Loucy (cell line): ENCODE results near the gene HSPA12B.

ENCODE experiments used
- H2AFZ ChIP-seq: fragments of 200-600 bp; sonication (generic); 2 replicates; pipeline ENCODE4 v1.6.0; 2016; ENCODE audit warnings: antibody characterized with exemption, mild to moderate bottlenecking, low read length, moderate library complexity
- H3F3A ChIP-seq: fragments of 200-600 bp; 2 replicates; pipeline ENCODE4 v1.6.0; 2016; ENCODE audit warnings: antibody characterized with exemption, low read depth, mild to moderate bottlenecking
- H3K27me3 ChIP-seq: fragments of 200-600 bp; sonication (generic); 2 replicates; pipeline ENCODE4 v1.6.1; 2014; ENCODE audit warnings: low read length, mild to moderate bottlenecking; ENCODE audit not compliant: insufficient read depth, poor library complexity, severe bottlenecking
- H3K36me3 ChIP-seq: fragments of 200-600 bp; sonication (generic); 2 replicates; pipeline ENCODE4 v1.6.1; 2016; ENCODE audit warnings: low read length; ENCODE audit not compliant: insufficient read depth
- H3K4me1 ChIP-seq: fragments of 200-600 bp; sonication (generic); 2 replicates; pipeline ENCODE4 v1.5.1; 2014; ENCODE audit warnings: low read length, mild to moderate bottlenecking; ENCODE audit not compliant: insufficient read depth, poor library complexity, severe bottlenecking
- H3K4me2 ChIP-seq: fragments of 200-600 bp; sonication (generic); 2 replicates; pipeline ENCODE4 v1.6.0; 2014; ENCODE audit warnings: antibody characterized with exemption, low read length, low read depth, mild to moderate bottlenecking; ENCODE audit not compliant: poor library complexity, severe bottlenecking
- H3K4me3 ChIP-seq: fragments of 200-600 bp; sonication (generic); 2 replicates; pipeline ENCODE4 v1.5.1; 2014; ENCODE audit warnings: low read length, mild to moderate bottlenecking, mixed read lengths; ENCODE audit not compliant: poor library complexity, severe bottlenecking
- H3K79me2 ChIP-seq: fragments of 200-600 bp; sonication (generic); 2 replicates; pipeline ENCODE4 v1.6.1; 2014; ENCODE audit warnings: low read length; ENCODE audit not compliant: insufficient read depth
- H3K9ac ChIP-seq: fragments of 200-600 bp; sonication (generic); 2 replicates; pipeline ENCODE4 v1.6.0; 2014; ENCODE audit warnings: mild to moderate bottlenecking, low read depth, low read length, moderate library complexity; ENCODE audit not compliant: poor library complexity, severe bottlenecking
- H3K9me2 ChIP-seq: fragments of 200-600 bp; sonication (generic); replicated peaks from 2 replicates; pipeline ENCODE4 v1.6.1; 2016; ENCODE audit warnings: low read depth, low read length, mixed read lengths
- H3K9me3 ChIP-seq: fragments of 200-600 bp; sonication (generic); 2 replicates; pipeline ENCODE4 v1.6.1; 2014; ENCODE audit warnings: mild to moderate bottlenecking, antibody characterized with exemption, low read length, low read depth; ENCODE audit not compliant: insufficient read depth
- H4K20me1 ChIP-seq: fragments of 200-600 bp; sonication (generic); 2 replicates; pipeline ENCODE4 v1.6.0; 2014; ENCODE audit warnings: antibody characterized with exemption, low read length, mild to moderate bottlenecking; ENCODE audit not compliant: insufficient read depth, poor library complexity, severe bottlenecking
- EZH2phosphoT487 ChIP-seq: fragments of 200-600 bp; IDR thresholded peaks from 2 replicates; pipeline ENCODE4 v1.6.1; 2018; ENCODE audit warnings: antibody characterized with exemption, mild to moderate bottlenecking, moderate library complexity, borderline replicate concordance
- TF ChIP-seq, protein P1 (sequence below): fragments of 200-600 bp; sonication (generic); conservative IDR thresholded peaks from 2 replicates; pipeline ENCODE4 v1.5.1; 2014; ENCODE audit warnings: mild to moderate bottlenecking, antibody characterized with exemption, low read length

Gene HSPA12B

DNA sequence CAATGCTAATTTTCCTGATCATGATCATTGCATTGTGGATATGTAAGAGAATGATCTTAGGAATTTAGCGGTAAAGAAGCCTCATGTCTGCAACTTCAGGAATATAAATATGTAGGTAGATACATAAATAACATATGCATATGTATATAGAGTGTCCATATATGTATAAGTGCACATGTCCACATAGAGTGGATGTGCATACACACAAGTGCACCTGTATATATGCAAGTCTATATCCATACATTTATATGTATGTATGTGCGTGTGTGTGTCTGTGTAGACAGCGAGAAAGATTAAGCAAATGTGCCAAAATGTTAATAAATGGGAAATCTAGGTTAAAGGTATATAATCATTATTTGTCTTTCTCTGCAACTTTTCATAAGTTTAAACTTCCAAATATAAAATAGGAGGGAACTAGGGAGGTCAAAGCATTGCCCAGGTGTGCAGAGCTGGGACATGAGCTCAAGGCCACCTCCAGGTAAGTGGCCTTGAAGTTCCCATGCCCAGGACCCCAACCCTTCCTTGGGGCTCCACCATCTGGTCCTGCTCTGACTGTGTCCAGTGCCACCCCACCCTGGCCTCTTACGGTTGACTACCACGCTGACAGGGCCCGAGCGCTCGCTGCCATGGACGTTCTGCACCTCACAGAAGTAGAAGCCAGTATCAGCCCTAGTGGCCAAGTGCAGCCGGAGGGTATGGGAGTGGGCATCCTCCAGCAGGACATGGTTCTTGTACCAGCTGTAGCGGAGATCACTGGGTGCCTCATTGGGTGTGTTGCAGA lies 29.7 kb upstream of the HSPA12B start:
- H3K27me3 ChIP-seq: no peaks in the 10 kb centered on the region
- H3F3A ChIP-seq: no peaks in the 10 kb centered on the region
- H3K9ac ChIP-seq: no peak overlapping the region
- H3K9me2 ChIP-seq: no peaks in the 10 kb centered on the region
- no peaks in the 10 kb centered on the region for H3K36me3 ChIP-seq
- no peak overlapping the region for H2AFZ ChIP-seq
- no peak for TF ChIP-seq EZH2phosphoT487
- TF ChIP-seq, protein P1, sequence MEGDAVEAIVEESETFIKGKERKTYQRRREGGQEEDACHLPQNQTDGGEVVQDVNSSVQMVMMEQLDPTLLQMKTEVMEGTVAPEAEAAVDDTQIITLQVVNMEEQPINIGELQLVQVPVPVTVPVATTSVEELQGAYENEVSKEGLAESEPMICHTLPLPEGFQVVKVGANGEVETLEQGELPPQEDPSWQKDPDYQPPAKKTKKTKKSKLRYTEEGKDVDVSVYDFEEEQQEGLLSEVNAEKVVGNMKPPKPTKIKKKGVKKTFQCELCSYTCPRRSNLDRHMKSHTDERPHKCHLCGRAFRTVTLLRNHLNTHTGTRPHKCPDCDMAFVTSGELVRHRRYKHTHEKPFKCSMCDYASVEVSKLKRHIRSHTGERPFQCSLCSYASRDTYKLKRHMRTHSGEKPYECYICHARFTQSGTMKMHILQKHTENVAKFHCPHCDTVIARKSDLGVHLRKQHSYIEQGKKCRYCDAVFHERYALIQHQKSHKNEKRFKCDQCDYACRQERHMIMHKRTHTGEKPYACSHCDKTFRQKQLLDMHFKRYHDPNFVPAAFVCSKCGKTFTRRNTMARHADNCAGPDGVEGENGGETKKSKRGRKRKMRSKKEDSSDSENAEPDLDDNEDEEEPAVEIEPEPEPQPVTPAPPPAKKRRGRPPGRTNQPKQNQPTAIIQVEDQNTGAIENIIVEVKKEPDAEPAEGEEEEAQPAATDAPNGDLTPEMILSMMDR: no peak
- no peaks in the 10 kb centered on the region for H3K9me3 ChIP-seq
- no peak overlapping the region for H3K4me2 ChIP-seq
- no peak overlapping the region for H3K4me3 ChIP-seq
- no peaks in the 10 kb centered on the region for H4K20me1 ChIP-seq
- H3K4me1 ChIP-seq: no peaks in the 10 kb centered on the region
- H3K79me2 ChIP-seq: no peaks in the 10 kb centered on the region

DNA sequence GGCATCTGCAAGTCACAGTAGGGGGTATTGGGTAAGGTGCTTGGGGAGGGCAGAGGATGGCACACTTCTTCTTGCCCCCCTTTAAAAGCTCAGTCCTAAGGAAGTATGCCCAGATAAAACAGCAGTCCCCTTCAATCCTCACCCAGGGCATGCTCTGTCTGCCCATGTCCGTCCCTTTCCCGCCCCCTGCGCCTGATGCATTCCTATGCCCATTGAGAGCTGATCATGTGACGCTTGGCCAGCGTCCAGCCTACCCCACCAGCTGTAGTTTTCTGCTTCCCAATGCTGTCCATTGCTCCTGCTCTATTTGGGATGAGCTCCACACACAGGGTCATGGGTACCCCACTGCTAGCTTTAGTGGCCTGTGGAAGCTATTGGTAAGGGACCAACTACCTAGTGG lies 28.4 kb upstream of the HSPA12B start:
- no peaks in the 10 kb centered on the region for H4K20me1 ChIP-seq
- no peak overlapping the region for H2AFZ ChIP-seq
- H3K9me2 ChIP-seq: no peaks in the 10 kb centered on the region
- no peaks in the 10 kb centered on the region for H3K27me3 ChIP-seq
- H3K4me2 ChIP-seq: no peak overlapping the region
- H3K4me1 ChIP-seq: no peaks in the 10 kb centered on the region
- no peak overlapping the region for H3K9ac ChIP-seq
- TF ChIP-seq EZH2phosphoT487: no peak
- H3K4me3 ChIP-seq: no peak overlapping the region
- no peaks in the 10 kb centered on the region for H3K9me3 ChIP-seq
- no peaks in the 10 kb centered on the region for H3K79me2 ChIP-seq
- H3F3A ChIP-seq: no peaks in the 10 kb centered on the region
- H3K36me3 ChIP-seq: no peaks in the 10 kb centered on the region

DNA sequence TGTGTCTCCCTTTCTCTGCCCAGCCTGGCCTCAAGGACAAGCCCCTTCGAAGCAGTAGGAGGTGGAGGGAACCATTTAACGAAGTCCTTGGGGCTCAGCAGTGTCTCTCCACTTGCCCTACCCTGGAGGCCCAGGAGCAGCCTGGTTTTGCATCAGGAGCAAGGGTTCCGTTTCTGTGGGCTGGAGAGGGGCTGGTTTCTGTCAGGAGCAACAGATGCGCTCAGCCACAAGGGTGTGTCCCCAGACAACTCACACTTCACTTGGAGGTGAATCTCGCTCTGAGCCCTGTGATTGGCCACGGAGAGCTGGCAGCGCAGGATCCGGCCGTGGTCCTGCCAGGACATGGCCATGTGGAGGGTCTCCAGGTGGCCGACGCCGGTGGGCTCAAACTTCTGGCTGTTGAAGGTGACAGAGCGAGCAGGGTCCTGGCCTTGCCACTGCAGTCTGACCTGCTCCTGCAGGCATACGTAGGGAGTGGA lies 27.0 kb upstream of the HSPA12B start:
- Histone ChIP-seq H2AFZ (no peak overlapping the region), H3K27me3 (no peaks in the 10 kb centered on the region), H3K4me2 (no peak overlapping the region), H3K9ac (no peak overlapping the region), H4K20me1 (no peaks in the 10 kb centered on the region), H3K4me1 (peaks cover 3% of the 10 kb centered on the region), H3K36me3 (no peaks in the 10 kb centered on the region), H3K79me2 (no peaks in the 10 kb centered on the region), H3K9me2 (no peaks in the 10 kb centered on the region), H3F3A (no peaks in the 10 kb centered on the region), H3K9me3 (no peaks in the 10 kb centered on the region), H3K4me3 (no peak overlapping the region)
- TF ChIP-seq, protein P1: no peak
- TF ChIP-seq EZH2phosphoT487: no peak
